Keratinocyte (primary cell): Measurements from ENCODE around the gene MUTYH. TPM values are rescaled to one million over a fixed set of nuclear protein-coding genes. Genes with fewer than 3 reads are reported as not detected.
"Not testable (repeated sequence)": the region's sequence is repeated elsewhere in the genome, so short reads cannot be mapped to it uniquely, and the experiment has no call there.

Experiments used
- DNase-seq: peaks from one replicate; pipeline ENCODE4 v3.0.0-alpha.2; 2011; ENCODE audit warnings: low read depth, missing footprints, low spot score
- FAIRE-seq: peaks from 2 replicates; lab custom pipeline; 2011; peaks lifted over from hg19 to GRCh38; lab: Jason Lieb, UNC
- H2AFZ ChIP-seq: 2 replicates; pipeline ENCODE4 v1.6.0; 2012; ENCODE audit warnings: low read length, control low read depth, inconsistent platforms; ENCODE audit not compliant: control insufficient read depth
- H3K27ac ChIP-seq: 2 replicates; pipeline ENCODE4 v1.5.1; 2011; ENCODE audit warnings: low read length; ENCODE audit not compliant: control insufficient read depth, insufficient read depth
- H3K27me3 ChIP-seq: 3 replicates; pipeline ENCODE4 v1.6.0; 2011; ENCODE audit warnings: low read length; ENCODE audit not compliant: control insufficient read depth, insufficient read depth; ENCODE audit errors: extremely low read depth
- H3K36me3 ChIP-seq, 2 experiments: 2 replicates in 1 of 2; 3 replicates in 1 of 2; pipeline ENCODE4 v1.5.1; 2011; ENCODE audit warnings: low read length in 2 of 2, mild to moderate bottlenecking in 1 of 2; ENCODE audit not compliant: control insufficient read depth in 2 of 2, insufficient read depth in 2 of 2; ENCODE audit errors: extremely low read depth in 1 of 2
- H3K4me1 ChIP-seq: 3 replicates; pipeline ENCODE4 v1.5.1; 2011; ENCODE audit warnings: low read length; ENCODE audit not compliant: control insufficient read depth, insufficient read depth; ENCODE audit errors: extremely low read depth
- H3K4me2 ChIP-seq: 3 replicates; pipeline ENCODE4 v1.6.0; 2011; ENCODE audit warnings: low read depth, low read length; ENCODE audit not compliant: control insufficient read depth, insufficient read depth; ENCODE audit errors: extremely low read depth
- H3K4me3 ChIP-seq, 3 experiments: fragments of 200-600 bp in 1 of 3; sonication (generic) in 1 of 3; 2 replicates in 2 of 3; 3 replicates in 1 of 3; pipeline ENCODE4 v1.5.1; 2011 to 2016; ENCODE audit warnings: low read length in 3 of 3, mild to moderate bottlenecking in 3 of 3, control low read depth in 2 of 3, inconsistent platforms in 1 of 3, low read depth in 1 of 3, mixed read lengths in 1 of 3, mixed run types in 1 of 3, moderate library complexity in 1 of 3; ENCODE audit not compliant: control insufficient read depth in 2 of 3, insufficient read depth in 2 of 3; ENCODE audit errors: extremely low read depth in 1 of 3
- H3K79me2 ChIP-seq: 2 replicates; pipeline ENCODE4 v1.6.0; 2012; ENCODE audit warnings: low read length; ENCODE audit not compliant: control insufficient read depth, insufficient read depth
- H3K9ac ChIP-seq: 3 replicates; pipeline ENCODE4 v1.6.0; 2011; ENCODE audit warnings: low read length; ENCODE audit not compliant: control insufficient read depth, insufficient read depth; ENCODE audit errors: extremely low read depth
- H3K9me1 ChIP-seq: 3 replicates; pipeline ENCODE4 v1.6.0; 2011; ENCODE audit warnings: low read length; ENCODE audit not compliant: control insufficient read depth, insufficient read depth; ENCODE audit errors: extremely low read depth
- H3K9me3 ChIP-seq: 2 replicates; pipeline ENCODE4 v1.5.1; 2012; ENCODE audit warnings: low read depth, low read length; ENCODE audit not compliant: control insufficient read depth
- H4K20me1 ChIP-seq: 3 replicates; pipeline ENCODE4 v1.6.0; 2011; ENCODE audit warnings: low read length; ENCODE audit not compliant: control insufficient read depth, insufficient read depth; ENCODE audit errors: extremely low read depth
- CTCF ChIP-seq, 3 experiments: IDR thresholded peaks in 1 of 3; conservative IDR thresholded peaks in 1 of 3; optimal IDR thresholded peaks in 1 of 3; 2 replicates in 2 of 3; 3 replicates in 1 of 3; pipeline versions ENCODE3 to v1.5.1; 2011; ENCODE audit warnings: low read length in 3 of 3, mild to moderate bottlenecking in 3 of 3, moderate library complexity in 2 of 3, control low read depth in 1 of 3, inconsistent platforms in 1 of 3; ENCODE audit not compliant: insufficient read depth in 2 of 3; ENCODE audit errors: extremely low read depth in 1 of 3
- EZH2 ChIP-seq: IDR thresholded peaks from one replicate; pipeline ENCODE4 v1.6.1; 2012; ENCODE audit warnings: inconsistent platforms, mild to moderate bottlenecking, low read length, moderate library complexity
- dilution Hi-C: fragments of 300-500 bp; cut with MboI; formaldehyde crosslinking; loops from one replicate; pipeline ENCODE4 v1.7.0; 2020; ENCODE audit warnings: low sequenced_read_pairs; ENCODE audit not compliant: extremely low pct_ligation_motif_present
- polyA plus RNA-seq, 5 experiments: library from polyadenylated mRNA; depleted of rRNA in 3 of 5; stranded (reverse) in 3 of 5; stranded (forward) in 1 of 5; unstranded in 1 of 5; fragments of >200 nt; gene quantifications; 1 replicate in 1 of 5; 2 replicates in 3 of 5; 3 replicates in 1 of 5; pipeline versions ENCODE4 v1.2.1 to v1.2.3, GENCODE V29; 2011 to 2012; ENCODE audit warnings: missing spikeins in 2 of 5, low read depth in 1 of 5, low replicate concordance in 1 of 5

Gene MUTYH
- polyA plus RNA-seq, 1 donor (not counting 4 experiments of a cell fraction or from before 2014, with no cell fraction given): 10.0 TPM

GRCh38 chr1:45284858-45285257 lies 55.4 kb downstream of the MUTYH start:
- H2AFZ ChIP-seq, H3K27me3 ChIP-seq, FAIRE-seq, H3K27ac ChIP-seq, H3K36me3 ChIP-seq, dilution Hi-C loops, H3K79me2 ChIP-seq, H3K4me3 ChIP-seq, H3K9me1 ChIP-seq, DNase-seq, H3K4me2 ChIP-seq, H4K20me1 ChIP-seq, H3K9me3 ChIP-seq, H3K4me1 ChIP-seq, H3K9ac ChIP-seq: not testable (repeated sequence)

GRCh38 chr1:45282351-45282750 lies 57.9 kb downstream of the MUTYH start:
- no peak overlapping the region for H3K27ac ChIP-seq
- H3K9me3 ChIP-seq: no peaks in the 10 kb centered on the region
- no peak overlapping the region for H3K4me3 ChIP-seq
- no peaks in the 10 kb centered on the region for H3K36me3 ChIP-seq
- no peak for DNase-seq
- H3K4me1 ChIP-seq: no peaks in the 10 kb centered on the region
- no peaks in the 10 kb centered on the region for H4K20me1 ChIP-seq
- H3K9ac ChIP-seq: no peak overlapping the region
- dilution Hi-C loops: no loop called here
- H3K9me1 ChIP-seq: no peaks in the 10 kb centered on the region
- no peak overlapping the region for H2AFZ ChIP-seq
- no peak for TF ChIP-seq CTCF (optimal IDR thresholded peaks at IDR 0.05 in 1 of 3, IDR thresholded peaks at IDR 0.05 in 1 of 3, conservative IDR thresholded peaks at IDR 0.05 in 1 of 3; ENCODE audit: extremely low read depth in 1 of 3, insufficient read depth in 2 of 3, low read length in 3 of 3)
- no peak for TF ChIP-seq EZH2
- H3K4me2 ChIP-seq: no peak overlapping the region
- FAIRE-seq: no peak
- no peaks in the 10 kb centered on the region for H3K79me2 ChIP-seq
- no peaks in the 10 kb centered on the region for H3K27me3 ChIP-seq

Other genes with a start within 250 kb of the MUTYH start
- gene ZSWIM5, start 133.8 kb downstream of the MUTYH start, polyA plus RNA-seq: 0.03 to 0.06 TPM in 2 of 3 replicates, not detected in the other
- 0.14 to 0.42 TPM (median 0.18 TPM) in 3 replicates for gene HPDL, start 13.5 kb downstream of the MUTYH start, polyA plus RNA-seq
- gene TOE1, start 270 bp downstream of the MUTYH start, polyA plus RNA-seq: 10.8 to 17.9 TPM (median 12.1 TPM) in 3 replicates
- gene TESK2, start 150.7 kb upstream of the MUTYH start, polyA plus RNA-seq: 2.0 to 3.5 TPM (median 2.2 TPM) in 3 replicates
- gene CCDC163, start 159.6 kb upstream of the MUTYH start, polyA plus RNA-seq: 1.7 to 2.2 TPM (median 1.9 TPM) in 3 replicates
- gene MMACHC, start 159.9 kb upstream of the MUTYH start, polyA plus RNA-seq: 4.7 to 7.6 TPM (median 5.7 TPM) in 3 replicates
- 938 to 1,251 TPM (median 971 TPM) in 3 replicates for gene PRDX1, start 181.4 kb upstream of the MUTYH start, polyA plus RNA-seq
- 104 to 109 TPM (median 107 TPM) in 3 replicates for gene AKR1A1, start 210.4 kb upstream of the MUTYH start, polyA plus RNA-seq
- 19.9 to 61.7 TPM (median 60.1 TPM) in 3 replicates for gene NASP, start 243.6 kb upstream of the MUTYH start, polyA plus RNA-seq